Lower leg skin (tissue), 4 donors: ENCODE data around the gene MS4A10. TPM values are rescaled to one million over a fixed set of nuclear protein-coding genes. Genes with fewer than 3 reads are reported as not detected.
"Not testable (repeated sequence)": the region's sequence is repeated elsewhere in the genome, so short reads cannot be mapped to it uniquely, and the experiment has no call there.

Experiments used
- DNase-seq, 2 donors: peaks; one replicate each; pipeline ENCODE4 v3.0.0-alpha.2; 2019; ENCODE audit warnings: low spot score in 2 of 2
- H3K4me3 ChIP-seq: fragments of 200-600 bp; sonication (generic); 2 replicates; pipeline ENCODE4 v1.5.1; 2017; ENCODE audit warnings: mild to moderate bottlenecking, low read depth; ENCODE audit not compliant: poor library complexity, severe bottlenecking
- CTCF ChIP-seq, 3 donors: fragments of 450-650 bp; IDR thresholded peaks; one replicate each; pipeline ENCODE4 v1.5.1; 2016; ENCODE audit warnings: antibody characterized with exemption in 3 of 3, mild to moderate bottlenecking in 3 of 3, moderate library complexity in 2 of 3
- POLR2A ChIP-seq, 2 donors: fragments of 450-650 bp; IDR thresholded peaks; one replicate each; pipeline ENCODE4 v1.6.1; 2016 to 2017; ENCODE audit warnings: antibody characterized with exemption in 2 of 2, mild to moderate bottlenecking in 1 of 2, moderate library complexity in 1 of 2
- WGBS, 2 donors: methylation state at CpG; one replicate each; pipeline ENCODE4 v1.1.5; 2018; 5-methylcytosine and 5-hydroxymethylcytosine counted together
- intact Hi-C: fragments of 100-400 bp; cut with DNase I; formaldehyde crosslinking; loops from one replicate; pipeline ENCODE4 v1.15.0; 2023; ENCODE audit warnings: low total_unique reads
- total RNA-seq, 4 donors: library from RNA; depleted of rRNA; stranded (reverse); fragments of >200 nt; gene quantifications; one replicate each; pipeline ENCODE4 v1.1.0, GENCODE V29; 2016

The MS4A10 gene
- total RNA-seq, 4 donors from 2014 or later = not detected

DNA sequence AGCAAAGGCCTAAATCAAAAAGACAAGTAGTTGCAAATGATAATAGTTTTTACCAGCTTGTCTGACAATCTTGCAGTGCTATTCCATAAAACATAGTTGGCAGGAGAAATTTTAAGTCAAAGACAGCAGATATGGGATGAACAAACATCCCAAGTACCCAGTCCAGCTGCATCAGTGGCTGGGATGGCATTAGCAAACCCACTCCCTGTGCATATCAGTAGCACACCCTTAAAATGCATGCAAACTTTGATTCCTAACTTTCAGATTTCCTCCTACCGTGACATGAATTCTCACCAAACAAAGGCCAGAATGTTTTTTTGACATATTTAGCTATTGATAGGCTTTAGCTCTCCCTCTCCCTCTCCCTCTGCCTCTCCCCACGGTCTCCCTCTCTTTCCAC lies 29.0 kb downstream of the MS4A10 start:
- intact Hi-C loops = no loop called here
- WGBS, 2 donors = 83 to 90% methylated on average over 2 of the region's 2 CpGs
- H3K4me3 ChIP-seq = no peak overlapping the region
- no peak for DNase-seq
- no peak for TF ChIP-seq CTCF (IDR thresholded peaks at IDR 0.05)
- TF ChIP-seq POLR2A (IDR thresholded peaks at IDR 0.05) = no peak

DNA sequence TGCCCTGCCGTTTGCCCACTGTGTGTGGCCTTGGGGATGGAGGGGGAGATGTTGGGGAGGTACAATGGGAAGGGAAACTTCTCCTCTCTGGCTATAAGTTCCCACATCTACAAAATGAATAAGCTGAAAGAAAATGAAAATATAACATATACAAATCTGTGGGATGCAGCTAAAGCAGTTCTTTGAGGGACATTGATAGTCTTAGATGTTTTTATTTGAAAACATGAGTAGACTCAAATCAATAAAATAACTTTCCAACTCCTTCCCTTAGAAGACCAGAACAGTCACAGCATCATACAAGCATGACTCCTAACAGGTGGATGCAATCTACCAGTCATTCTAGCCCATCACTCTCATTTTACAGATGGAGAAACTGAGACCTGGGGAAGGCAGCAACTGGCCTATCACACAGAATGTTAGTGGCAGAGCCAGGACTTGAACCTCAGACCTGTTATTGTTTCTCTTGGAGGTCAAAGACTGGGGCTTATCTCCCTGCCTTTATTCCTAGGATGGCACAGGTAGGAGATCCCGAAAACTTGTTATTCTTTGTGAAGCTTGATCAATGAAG lies 31.5 kb downstream of the MS4A10 start:
- DNase-seq = no peak
- WGBS, 2 donors = 94% methylated on average over 2 of the region's 2 CpGs
- no peak overlapping the region for H3K4me3 ChIP-seq
- intact Hi-C loops = no loop called here
- TF ChIP-seq CTCF (IDR thresholded peaks at IDR 0.05) (no peak), POLR2A (IDR thresholded peaks at IDR 0.05) (no peak)

DNA sequence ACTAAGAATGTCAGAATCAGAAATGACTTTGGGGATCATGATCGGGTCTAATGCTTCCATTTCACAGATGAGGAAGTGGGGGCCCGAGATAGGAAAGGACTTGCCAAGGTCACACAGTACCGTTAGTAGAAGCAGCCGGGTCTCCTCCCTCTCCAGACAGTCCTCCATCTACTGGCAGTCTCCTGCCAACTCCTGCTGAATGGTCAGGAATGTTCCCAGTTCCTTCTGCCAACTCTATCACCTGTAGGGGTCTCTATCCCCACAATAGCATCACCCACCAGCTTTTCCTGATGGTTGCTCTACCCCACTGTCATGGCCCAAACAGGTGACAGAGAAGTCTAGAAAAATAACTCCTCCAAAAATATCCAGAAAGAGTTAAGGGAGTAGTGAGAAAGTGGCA lies 32.9 kb downstream of the MS4A10 start:
- no peak for TF ChIP-seq CTCF (IDR thresholded peaks at IDR 0.05)
- TF ChIP-seq POLR2A (IDR thresholded peaks at IDR 0.05) = no peak
- intact Hi-C loops = no loop called here
- no peak overlapping the region for H3K4me3 ChIP-seq
- WGBS, 2 donors = 74 to 76% methylated on average over 4 of the region's 4 CpGs
- DNase-seq = no peak

GRCh38 chr11:60821827-60822599 lies 36.9 kb downstream of the MS4A10 start:
- no peak for TF ChIP-seq POLR2A (IDR thresholded peaks at IDR 0.05)
- TF ChIP-seq CTCF (IDR thresholded peaks at IDR 0.05) = no peak
- 45 to 66% methylated on average over 10 to 14 of the region's 15 CpGs for WGBS, 2 donors
- no peak overlapping the region for H3K4me3 ChIP-seq
- no peak for DNase-seq
- intact Hi-C loops = loop anchor here (10.0 kb wide), 1 partner anchor 363 kb away; no protein-coding TSS in a partner anchor

DNA sequence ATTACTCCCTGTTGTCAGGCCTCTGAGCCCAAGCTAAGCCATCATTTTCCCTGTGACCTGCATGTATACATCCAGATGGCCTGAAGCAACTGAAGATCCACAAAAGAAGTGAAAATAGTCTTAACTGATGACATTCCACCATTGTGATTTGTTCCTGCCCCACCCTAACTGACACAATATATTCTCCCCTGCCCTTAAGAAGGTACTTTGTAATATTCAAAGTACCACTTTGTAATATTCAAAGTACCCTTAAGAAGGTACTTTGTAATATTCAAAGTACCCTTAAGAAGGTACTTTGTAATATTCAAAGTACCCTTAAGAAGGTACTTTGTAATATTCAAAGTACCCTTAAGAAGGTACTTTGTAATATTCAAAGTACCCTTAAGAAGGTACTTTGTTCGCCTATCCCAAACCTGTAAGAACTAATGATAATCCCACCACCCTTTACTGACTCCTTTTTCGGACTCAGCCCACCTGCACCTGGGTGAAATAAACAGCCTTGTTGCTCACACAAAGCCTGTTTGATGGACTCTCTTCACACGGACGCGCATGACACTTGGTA lies 38.7 kb downstream of the MS4A10 start:
- H3K4me3 ChIP-seq, DNase-seq: not testable (repeated sequence)
- intact Hi-C loops = loop anchor here (10.0 kb wide), 1 partner anchor 361 kb away; no protein-coding TSS in a partner anchor
- 95% methylated on average over 5 of the region's 5 CpGs for WGBS, 2 donors

DNA sequence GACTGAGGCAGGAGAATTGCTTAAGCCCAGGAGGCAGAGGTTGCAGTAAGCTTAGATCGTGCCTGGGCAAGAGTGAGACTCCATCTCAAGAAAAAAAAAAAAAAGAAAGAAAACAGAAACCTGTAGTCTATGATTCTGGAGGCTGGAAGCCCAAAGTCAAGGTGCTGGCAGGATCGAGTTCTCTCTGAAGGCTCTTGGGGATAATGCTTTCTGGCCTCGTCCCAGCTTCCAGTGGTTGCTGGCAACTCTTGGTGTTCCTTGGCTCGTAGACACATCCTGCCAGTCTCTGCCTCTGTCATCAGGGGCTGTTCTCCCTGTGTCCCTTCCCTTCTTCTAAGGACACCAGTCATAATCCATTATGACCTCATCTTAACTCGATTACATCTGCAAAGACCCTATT lies 40.0 kb downstream of the MS4A10 start:
- WGBS, 2 donors = 73 to 86% methylated on average over 5 of the region's 5 CpGs
- no peak overlapping the region for H3K4me3 ChIP-seq
- intact Hi-C loops = loop anchor here (10.0 kb wide), 1 partner anchor 360 kb away; no protein-coding TSS in a partner anchor
- DNase-seq = no peak
- TF ChIP-seq CTCF (IDR thresholded peaks at IDR 0.05) (no peak), POLR2A (IDR thresholded peaks at IDR 0.05) (no peak)
